HCT116 (cell line): Measurements from ENCODE around the gene GIMAP5. TPM values are rescaled to one million over a fixed set of nuclear protein-coding genes. Genes with fewer than 3 reads are reported as not detected.

Experiments used
- ATAC-seq: fragments of 200-7000 bp; cut with Tn5 transposase; 2 replicates; pipeline ENCODE4 v1.9.1; 2020; ENCODE audit warnings: mild to moderate bottlenecking, moderate library complexity
- BruUV-seq: library from RNA; stranded (reverse); fragments of 400-500 nt; replicated peaks from 2 replicates; lab custom pipeline; 2021; lab: Mats Ljungman, UMichigan
- CTCF ChIA-PET: fragments of 300-600 bp; sonication (Branson Sonifier 250); formaldehyde crosslinking; loops from one replicate; lab custom pipeline; 2021; ENCODE audit warnings: antibody characterized with exemption; lab: Charles Lee
- POLR2A ChIA-PET: fragments of 300-600, 350-600 bp; sonication (Branson Sonifier 250); formaldehyde crosslinking; loops from one replicate; lab custom pipeline; 2021; ENCODE audit warnings: antibody characterized with exemption; lab: Charles Lee
- RAD21 ChIA-PET, 2 experiments: fragments of 300-600 bp; sonication (Branson Sonifier 250); formaldehyde crosslinking; loops; one replicate each; lab custom pipeline; 2023; ENCODE audit warnings: low total read pairs in 2 of 2; ENCODE audit not compliant: uncharacterized antibody in 2 of 2, unreplicated experiment in 2 of 2, low non-redundant PET in 1 of 2; lab: Charles Lee
- DNase-seq: peaks from one replicate; pipeline ENCODE4 v3.0.0-alpha.2; 2010; ENCODE audit warnings: low read depth, low spot score
- H2AFZ ChIP-seq: fragments of 200-600 bp; shearing (Covaris generic), sonication (generic); 2 replicates; pipeline ENCODE4 v1.6.1; 2017; ENCODE audit warnings: low read depth, mixed run types, mixed read lengths, antibody characterized with exemption, low read length; ENCODE audit not compliant: poor library complexity, severe bottlenecking
- H3K27ac ChIP-seq: 2 replicates; pipeline ENCODE4 v1.5.1; 2012; ENCODE audit warnings: low read depth, low read length
- H3K27me3 ChIP-seq: fragments of 200-600 bp; sonication (generic); 2 replicates; pipeline ENCODE4 v1.6.1; 2016; ENCODE audit warnings: mixed run types, low read length, mixed read lengths; ENCODE audit not compliant: insufficient read depth
- H3K36me3 ChIP-seq, 2 experiments: fragments of 200-500 bp in 1 of 2; fragments of 200-600 bp in 1 of 2; sonication (Bioruptor generic) in 1 of 2; sonication (generic) in 1 of 2; 2 replicates each; pipeline versions ENCODE4 v1.5.1 to v1.6.1; 2014 to 2016; ENCODE audit warnings: low read length in 2 of 2, inconsistent platforms in 1 of 2, mixed read lengths in 1 of 2, mixed run types in 1 of 2; ENCODE audit not compliant: insufficient read depth in 2 of 2, control insufficient read depth in 1 of 2
- H3K4me1 ChIP-seq, 2 experiments: fragments of 200-600 bp in 1 of 2; sonication (generic) in 1 of 2; 2 replicates each; pipeline versions ENCODE4 v1.5.1 to v1.6.1; 2012 to 2017; ENCODE audit warnings: low read length in 2 of 2, inconsistent platforms in 1 of 2, mild to moderate bottlenecking in 1 of 2, mixed read lengths in 1 of 2, mixed run types in 1 of 2, moderate library complexity in 1 of 2; ENCODE audit not compliant: insufficient read depth in 2 of 2, control insufficient read depth in 1 of 2
- H3K4me2 ChIP-seq: fragments of 200-600 bp; sonication (generic); 2 replicates; pipeline ENCODE4 v1.6.1; 2017; ENCODE audit warnings: mixed run types, low read length, mixed read lengths
- H3K4me3 ChIP-seq, 2 experiments: fragments of 200-600 bp in 1 of 2; sonication (generic) in 1 of 2; replicated peaks in 1 of 2; 2 replicates each; pipeline ENCODE4 v1.5.1; 2011 to 2016; ENCODE audit warnings: low read length in 2 of 2, control low read depth in 1 of 2, low read depth in 1 of 2, mild to moderate bottlenecking in 1 of 2, mixed read lengths in 1 of 2, mixed run types in 1 of 2
- H3K79me2 ChIP-seq: fragments of 200-600 bp; sonication (generic); 2 replicates; pipeline ENCODE4 v1.6.1; 2017; ENCODE audit warnings: mild to moderate bottlenecking, mixed run types, low read length, moderate library complexity, mixed read lengths; ENCODE audit not compliant: insufficient read depth
- H3K9ac ChIP-seq: fragments of 200-600 bp; sonication (generic); 2 replicates; pipeline ENCODE4 v1.6.1; 2016; ENCODE audit warnings: low read length, mixed read lengths
- H3K9me2 ChIP-seq: fragments of 200-600 bp; sonication (generic), shearing (Covaris generic); 2 replicates; pipeline ENCODE4 v1.6.1; 2017; ENCODE audit warnings: mixed run types, mild to moderate bottlenecking, moderate library complexity; ENCODE audit not compliant: insufficient read depth
- H3K9me3 ChIP-seq, 2 experiments: fragments of 200-500 bp in 1 of 2; fragments of 200-600 bp in 1 of 2; sonication (Bioruptor generic) in 1 of 2; sonication (generic) in 1 of 2; 2 replicates each; pipeline ENCODE4 v1.6.1; 2014 to 2017; ENCODE audit warnings: low read length in 2 of 2, mixed read lengths in 2 of 2, inconsistent platforms in 1 of 2, low read depth in 1 of 2, mild to moderate bottlenecking in 1 of 2, mixed run types in 1 of 2, moderate library complexity in 1 of 2; ENCODE audit not compliant: control insufficient read depth in 1 of 2, insufficient read depth in 1 of 2
- H4K20me1 ChIP-seq: fragments of 200-600 bp; sonication (generic), shearing (Covaris generic); 2 replicates; pipeline ENCODE4 v1.6.1; 2017; ENCODE audit warnings: mixed run types, mild to moderate bottlenecking, moderate library complexity; ENCODE audit not compliant: insufficient read depth
- CEBPB ChIP-seq: IDR thresholded peaks from 2 replicates; pipeline ENCODE4 v1.6.1; 2012; ENCODE audit warnings: low read depth
- EGR1 ChIP-seq: IDR thresholded peaks from 2 replicates; pipeline ENCODE4 v1.6.1; 2012; ENCODE audit warnings: low read depth
- EZH2 ChIP-seq: fragments of 200-600 bp; sonication (generic); IDR thresholded peaks from 2 replicates; pipeline ENCODE4 v1.6.1; 2017; ENCODE audit warnings: antibody characterized with exemption, mixed run types
- EZH2phosphoT487 ChIP-seq: fragments of 200-600 bp; IDR thresholded peaks from 2 replicates; pipeline ENCODE4 v1.6.1; 2018; ENCODE audit warnings: antibody characterized with exemption, borderline replicate concordance
- FOSL1 ChIP-seq: IDR thresholded peaks from 2 replicates; pipeline ENCODE4 v1.6.1; 2012; ENCODE audit warnings: low read depth
- JUND ChIP-seq: IDR thresholded peaks from 2 replicates; pipeline ENCODE4 v1.6.1; 2012
- MAX ChIP-seq: IDR thresholded peaks from 2 replicates; pipeline ENCODE4 v1.6.1; 2012
- POLR2AphosphoS5 ChIP-seq: IDR thresholded peaks from 2 replicates; pipeline ENCODE4 v1.6.1; 2011; ENCODE audit warnings: mild to moderate bottlenecking, low read depth, low read length, moderate library complexity
- RAD21 ChIP-seq: IDR thresholded peaks from 2 replicates; pipeline ENCODE4 v1.6.1; 2012; ENCODE audit warnings: low read depth, mild to moderate bottlenecking
- SIN3A ChIP-seq: IDR thresholded peaks from 2 replicates; pipeline ENCODE4 v1.6.1; 2012; ENCODE audit warnings: low read depth
- SP1 ChIP-seq: IDR thresholded peaks from 2 replicates; pipeline ENCODE4 v1.6.1; 2012; ENCODE audit warnings: low read depth
- SRF ChIP-seq: IDR thresholded peaks from 2 replicates; pipeline ENCODE4 v1.6.1; 2012; ENCODE audit warnings: low read depth
- TCF7L2 ChIP-seq: IDR thresholded peaks from 2 replicates; pipeline ENCODE4 v1.7.0; 2011; ENCODE audit warnings: borderline replicate concordance, inconsistent platforms; ENCODE audit not compliant: insufficient read depth, insufficient read length; ENCODE audit errors: extremely low read depth
- YY1 ChIP-seq: IDR thresholded peaks from 2 replicates; pipeline ENCODE4 v1.6.1; 2011; ENCODE audit warnings: low read length, low read depth, moderate library complexity, mild to moderate bottlenecking; ENCODE audit not compliant: insufficient replicate concordance; ENCODE audit errors: extremely low read depth
- ZBTB33 ChIP-seq: IDR thresholded peaks from 2 replicates; pipeline ENCODE4 v1.6.1; 2011; ENCODE audit warnings: mild to moderate bottlenecking, low read length, moderate library complexity; ENCODE audit not compliant: insufficient replicate concordance; ENCODE audit errors: extremely low read depth
- ZFX ChIP-seq: fragments of 450-650 bp; IDR thresholded peaks from 2 replicates; pipeline ENCODE4 v1.6.1; 2017
- ZNF274 ChIP-seq: fragments of 200-500 bp; sonication (Bioruptor generic); IDR thresholded peaks from 2 replicates; pipeline ENCODE4 v1.6.1; 2014; ENCODE audit warnings: mild to moderate bottlenecking, low read depth, low read length, inconsistent platforms
- intact Hi-C: fragments of 100-400 bp; cut with micrococcal nuclease; formaldehyde crosslinking; loops from 2 replicates; pipeline ENCODE4 v1.10.0; 2022
- total RNA-seq: library from RNA; stranded (reverse); gene quantifications from one replicate; pipeline ENCODE4 v1.2.1, GENCODE V29; 2021; ENCODE audit not compliant: unreplicated experiment
- TF ChIP-seq, protein P1 (sequence below): IDR thresholded peaks from 2 replicates; pipeline ENCODE4 v1.6.1; 2012
- TF ChIP-seq, protein P2 (sequence below), 3 experiments: fragments of 200-600 bp in 1 of 3; sonication (generic) in 1 of 3; IDR thresholded peaks in 2 of 3; conservative IDR thresholded peaks in 1 of 3; 2 replicates each; pipeline ENCODE4 v1.5.1; 2012 to 2017; ENCODE audit warnings: low read depth in 2 of 3, low read length in 2 of 3, antibody characterized with exemption in 1 of 3, borderline replicate concordance in 1 of 3, control low read depth in 1 of 3, mild to moderate bottlenecking in 1 of 3, mixed read lengths in 1 of 3, mixed run types in 1 of 3, moderate library complexity in 1 of 3; ENCODE audit not compliant: insufficient read depth in 1 of 3

Gene GIMAP5
- total RNA-seq, 1 experiment from 2014 or later, result 0.57 TPM

DNA sequence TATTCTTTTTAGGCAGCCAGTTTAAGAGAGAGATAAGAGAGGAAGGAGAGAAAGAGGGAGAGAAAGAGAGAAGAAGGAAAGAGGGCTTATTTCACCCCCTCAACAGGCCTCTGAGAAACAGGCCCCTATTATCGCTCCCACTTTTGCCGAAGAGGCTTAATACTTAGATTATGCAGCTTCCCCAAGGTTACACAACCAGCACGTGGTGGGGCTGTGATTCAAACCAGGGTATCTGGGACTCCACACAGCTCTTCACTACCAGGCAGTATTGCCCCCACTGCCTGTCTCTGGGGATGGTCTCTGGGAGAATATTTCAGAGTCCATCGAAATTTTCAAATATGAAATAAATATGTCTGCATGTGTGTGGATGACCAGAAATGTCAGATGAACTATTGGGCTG is 17.8 kb upstream of the GIMAP5 start:
- DNase-seq, result no peak
- Histone ChIP-seq H3K4me3 (no peak overlapping the region), H3K9me3 (no peaks in the 10 kb centered on the region), H3K4me2 (no peak overlapping the region), H3K79me2 (no peaks in the 10 kb centered on the region), H4K20me1 (no peaks in the 10 kb centered on the region), H3K36me3 (no peaks in the 10 kb centered on the region), H2AFZ (no peak overlapping the region), H3K27ac (no peak overlapping the region), H3K9me2 (no peaks in the 10 kb centered on the region), H3K27me3 (peaks cover 25% of the 10 kb centered on the region), H3K9ac (no peak overlapping the region), H3K4me1 (no peaks in the 10 kb centered on the region)
- no peak for ATAC-seq
- no TSS peak for BruUV-seq
- ChIA-PET RAD21 (no interaction called here), POLR2A (no interaction called here), CTCF (no interaction called here)
- intact Hi-C loops, result no loop called here
- no peak for TF ChIP-seq TCF7L2
- no peak for TF ChIP-seq MAX
- no peak for TF ChIP-seq JUND
- no peak for TF ChIP-seq FOSL1
- TF ChIP-seq ZNF274, result no peak
- TF ChIP-seq YY1, result no peak
- TF ChIP-seq ZFX, result no peak
- no peak for TF ChIP-seq POLR2AphosphoS5
- TF ChIP-seq EZH2, result no peak
- TF ChIP-seq RAD21, result no peak
- TF ChIP-seq, protein P1, sequence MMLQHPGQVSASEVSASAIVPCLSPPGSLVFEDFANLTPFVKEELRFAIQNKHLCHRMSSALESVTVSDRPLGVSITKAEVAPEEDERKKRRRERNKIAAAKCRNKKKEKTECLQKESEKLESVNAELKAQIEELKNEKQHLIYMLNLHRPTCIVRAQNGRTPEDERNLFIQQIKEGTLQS, result no peak
- TF ChIP-seq SP1, result no peak
- no peak for TF ChIP-seq ZBTB33
- TF ChIP-seq, protein P2, sequence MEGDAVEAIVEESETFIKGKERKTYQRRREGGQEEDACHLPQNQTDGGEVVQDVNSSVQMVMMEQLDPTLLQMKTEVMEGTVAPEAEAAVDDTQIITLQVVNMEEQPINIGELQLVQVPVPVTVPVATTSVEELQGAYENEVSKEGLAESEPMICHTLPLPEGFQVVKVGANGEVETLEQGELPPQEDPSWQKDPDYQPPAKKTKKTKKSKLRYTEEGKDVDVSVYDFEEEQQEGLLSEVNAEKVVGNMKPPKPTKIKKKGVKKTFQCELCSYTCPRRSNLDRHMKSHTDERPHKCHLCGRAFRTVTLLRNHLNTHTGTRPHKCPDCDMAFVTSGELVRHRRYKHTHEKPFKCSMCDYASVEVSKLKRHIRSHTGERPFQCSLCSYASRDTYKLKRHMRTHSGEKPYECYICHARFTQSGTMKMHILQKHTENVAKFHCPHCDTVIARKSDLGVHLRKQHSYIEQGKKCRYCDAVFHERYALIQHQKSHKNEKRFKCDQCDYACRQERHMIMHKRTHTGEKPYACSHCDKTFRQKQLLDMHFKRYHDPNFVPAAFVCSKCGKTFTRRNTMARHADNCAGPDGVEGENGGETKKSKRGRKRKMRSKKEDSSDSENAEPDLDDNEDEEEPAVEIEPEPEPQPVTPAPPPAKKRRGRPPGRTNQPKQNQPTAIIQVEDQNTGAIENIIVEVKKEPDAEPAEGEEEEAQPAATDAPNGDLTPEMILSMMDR (IDR thresholded peaks at IDR 0.05 in 2 of 3, conservative IDR thresholded peaks at IDR 0.05 in 1 of 3; ENCODE audit: borderline replicate concordance in 1 of 3, insufficient read depth in 1 of 3, low read depth in 2 of 3, low read length in 2 of 3), result no peak
- no peak for TF ChIP-seq SIN3A
- TF ChIP-seq SRF, result no peak
- no peak for TF ChIP-seq EZH2phosphoT487
- TF ChIP-seq EGR1, result no peak
- no peak for TF ChIP-seq CEBPB
- TF ChIP-seq, all 23 proteins: peak for 0
